IMR-90 (cell line): ENCODE data around the gene RYR1. TPM values are rescaled to one million over a fixed set of nuclear protein-coding genes. Genes with fewer than 3 reads are reported as not detected.

Experiments
- ATAC-seq: fragments of 200-7000 bp; cut with Tn5 transposase; 2 replicates; pipeline ENCODE4 v1.9.1; 2020; ENCODE audit warnings: low read depth, mild to moderate bottlenecking, moderate library complexity
- BruUV-seq: library from RNA; stranded (reverse); fragments of 400-500 nt; replicated peaks from 2 replicates; lab custom pipeline; 2021; lab: Mats Ljungman, UMichigan
- CTCF ChIA-PET: fragments of 300-600 bp; formaldehyde crosslinking; extraction: SDS; loops from one replicate; lab custom pipeline; 2021; ENCODE audit warnings: antibody characterized with exemption; lab: Yijun Ruan, JAX
- POLR2A ChIA-PET: fragments of 300-600 bp; sonication (Branson Sonifier 250); formaldehyde crosslinking; loops from one replicate; lab custom pipeline; 2022; ENCODE audit warnings: antibody characterized with exemption; ENCODE audit not compliant: unreplicated experiment; lab: Charles Lee
- DNase-seq: peaks from one replicate; pipeline ENCODE4 v3.0.0; 2013
- H2AFZ ChIP-seq: replicated peaks from 2 replicates; pipeline ENCODE3; 2013; ENCODE audit warnings: low read length, mild to moderate bottlenecking; ENCODE audit not compliant: poor library complexity
- H2AK5ac ChIP-seq: 2 replicates; pipeline ENCODE4 v1.6.1; 2013; ENCODE audit warnings: low read depth, low read length, inconsistent platforms
- H2AK9ac ChIP-seq: replicated peaks from 2 replicates; pipeline ENCODE3; 2013; ENCODE audit warnings: mild to moderate bottlenecking, low read depth, low read length, moderate library complexity; ENCODE audit not compliant: poor library complexity
- H2BK120ac ChIP-seq: 2 replicates; pipeline ENCODE4 v1.6.1; 2013; ENCODE audit warnings: low read depth, low read length, inconsistent platforms
- H2BK15ac ChIP-seq: 3 replicates; pipeline ENCODE4 v1.6.1; 2013; ENCODE audit warnings: low read depth, low read length, inconsistent platforms
- H2BK20ac ChIP-seq: 2 replicates; pipeline ENCODE4 v1.6.1; 2013; ENCODE audit warnings: low read depth, mild to moderate bottlenecking, inconsistent platforms, low read length, moderate library complexity
- H2BK5ac ChIP-seq: 2 replicates; pipeline ENCODE4 v1.6.1; 2013; ENCODE audit warnings: mild to moderate bottlenecking, low read depth, low read length, inconsistent platforms; ENCODE audit not compliant: poor library complexity, severe bottlenecking
- H3K14ac ChIP-seq: replicated peaks from 2 replicates; pipeline ENCODE4 v1.6.1; 2013; ENCODE audit warnings: low read depth, low read length, inconsistent platforms
- H3K18ac ChIP-seq: 2 replicates; pipeline ENCODE4 v1.6.1; 2013; ENCODE audit warnings: low read depth, low read length, control low read depth
- H3K23ac ChIP-seq: 2 replicates; pipeline ENCODE4 v1.6.1; 2013; ENCODE audit warnings: low read depth, low read length, inconsistent platforms
- H3K27ac ChIP-seq: 2 replicates; pipeline ENCODE4 v1.5.1; 2013; ENCODE audit warnings: mild to moderate bottlenecking, control low read depth, low read length; ENCODE audit not compliant: insufficient read depth
- H3K27me3 ChIP-seq: 2 replicates; pipeline ENCODE4 v1.6.1; 2013; ENCODE audit warnings: low read length; ENCODE audit not compliant: control insufficient read depth, insufficient read depth
- H3K36me3 ChIP-seq: 2 replicates; pipeline ENCODE4 v1.6.1; 2013; ENCODE audit warnings: low read length, mixed read lengths; ENCODE audit not compliant: control insufficient read depth, insufficient read depth
- H3K4ac ChIP-seq: 2 replicates; pipeline ENCODE4 v1.6.1; 2013; ENCODE audit warnings: low read depth, low read length, inconsistent platforms
- H3K4me1 ChIP-seq: 2 replicates; pipeline ENCODE4 v1.6.1; 2013; ENCODE audit warnings: low read length, mixed read lengths; ENCODE audit not compliant: control insufficient read depth, insufficient read depth
- H3K4me2 ChIP-seq: 2 replicates; pipeline ENCODE4 v1.6.1; 2013; ENCODE audit warnings: low read depth, mild to moderate bottlenecking, control low read depth, low read length, moderate library complexity
- H3K4me3 ChIP-seq: 2 replicates; pipeline ENCODE4 v1.5.1; 2013; ENCODE audit warnings: low read depth, mild to moderate bottlenecking, control low read depth, low read length, moderate library complexity; ENCODE audit not compliant: insufficient read depth
- H3K56ac ChIP-seq: 2 replicates; pipeline ENCODE4 v1.6.1; 2013; ENCODE audit warnings: low read length, inconsistent platforms; ENCODE audit not compliant: insufficient read depth; ENCODE audit errors: extremely low read depth
- H3K79me1 ChIP-seq, 2 experiments: 2 replicates each; pipeline ENCODE4 v1.6.1; 2013; ENCODE audit warnings: low read length in 2 of 2, inconsistent platforms in 1 of 2, low read depth in 1 of 2
- H3K9ac ChIP-seq: 2 replicates; pipeline ENCODE4 v1.6.1; 2013; ENCODE audit warnings: low read depth, low read length, control low read depth
- H3K9me1 ChIP-seq: 2 replicates; pipeline ENCODE4 v1.6.1; 2013; ENCODE audit warnings: low read length, inconsistent platforms; ENCODE audit not compliant: insufficient read depth
- H3K9me3 ChIP-seq: 2 replicates; pipeline ENCODE4 v1.6.1; 2013; ENCODE audit warnings: low read length; ENCODE audit not compliant: control insufficient read depth, insufficient read depth
- H4K20me1 ChIP-seq: 2 replicates; pipeline ENCODE4 v1.6.1; 2013; ENCODE audit warnings: low read length, inconsistent platforms; ENCODE audit not compliant: insufficient read depth
- H4K5ac ChIP-seq: 2 replicates; pipeline ENCODE4 v1.6.1; 2013; ENCODE audit warnings: mild to moderate bottlenecking, low read depth, low read length, control low read depth
- H4K8ac ChIP-seq, 2 experiments: 2 replicates each; pipeline ENCODE4 v1.6.1; 2013; ENCODE audit warnings: low read depth in 2 of 2, low read length in 2 of 2, control low read depth in 1 of 2, inconsistent platforms in 1 of 2
- H4K91ac ChIP-seq: 2 replicates; pipeline ENCODE4 v1.6.1; 2013; ENCODE audit warnings: low read depth, low read length, inconsistent platforms; ENCODE audit not compliant: insufficient read depth
- BHLHE40 ChIP-seq: fragments of 150-350 bp; IDR thresholded peaks from 2 replicates; pipeline ENCODE4 v1.6.1; 2016; ENCODE audit warnings: mild to moderate bottlenecking, low read depth, low read length
- CHD1 ChIP-seq: IDR thresholded peaks from 2 replicates; pipeline ENCODE4 v1.6.1; 2012; ENCODE audit warnings: low read depth, low read length, improper control_type of control experiment
- FOS ChIP-seq: fragments of 150-350 bp; IDR thresholded peaks from 2 replicates; pipeline ENCODE4 v1.6.1; 2016; ENCODE audit warnings: low read depth, low read length
- MAZ ChIP-seq: IDR thresholded peaks from 2 replicates; pipeline ENCODE4 v1.6.1; 2012; ENCODE audit warnings: low read depth, mild to moderate bottlenecking, low read length, improper control_type of control experiment, moderate library complexity, borderline replicate concordance
- MXI1 ChIP-seq: IDR thresholded peaks from 2 replicates; pipeline ENCODE4 v1.6.1; 2012; ENCODE audit warnings: low read depth, mild to moderate bottlenecking, low read length, moderate library complexity, borderline replicate concordance
- NFE2L2 ChIP-seq: fragments of 150-350 bp; IDR thresholded peaks from 2 replicates; pipeline ENCODE4 v1.6.1; 2016; ENCODE audit warnings: low read depth, mild to moderate bottlenecking, low read length
- RAD21 ChIP-seq: IDR thresholded peaks from 2 replicates; pipeline ENCODE4 v1.6.1; 2012; ENCODE audit warnings: low read length, improper control_type of control experiment
- RCOR1 ChIP-seq: IDR thresholded peaks from 2 replicates; pipeline ENCODE4 v1.6.1; 2012; ENCODE audit warnings: mild to moderate bottlenecking, low read length, improper control_type of control experiment; ENCODE audit not compliant: insufficient replicate concordance
- RFX5 ChIP-seq: IDR thresholded peaks from 2 replicates; pipeline ENCODE4 v1.8.0; 2012; ENCODE audit warnings: low read depth, mild to moderate bottlenecking, low read length, moderate library complexity
- WGBS, 2 experiments: methylation state at CpG; one replicate each; pipeline versions ENCODE4 v1.1.5 to v1.1.7; 2013; ENCODE audit warnings: missing lambda C conversion rate in 2 of 2; ENCODE audit not compliant: insufficient read length in 1 of 2; ENCODE audit errors: extremely low coverage in 2 of 2; 5-methylcytosine and 5-hydroxymethylcytosine counted together
- dilution Hi-C: fragments of 300-500 bp; cut with HindIII; formaldehyde crosslinking; loops from one replicate; pipeline ENCODE4 v1.14.3; 2018; ENCODE audit warnings: low sequenced_read_pairs; ENCODE audit not compliant: unreplicated experiment
- in situ Hi-C: fragments of 300-500 bp; cut with MboI; formaldehyde crosslinking; loops from 3 replicates; pipeline ENCODE4 v1.14.3; 2019; ENCODE audit warnings: low sequenced_read_pairs, inconsistent platforms, mixed read lengths
- intact Hi-C: fragments of 100-400 bp; cut with micrococcal nuclease; formaldehyde crosslinking; loops from 2 replicates; pipeline ENCODE4 v1.10.0; 2022
- polyA plus RNA-seq, 3 experiments: library from polyadenylated mRNA; depleted of rRNA; stranded (reverse); fragments of >200 nt; gene quantifications; 2 replicates each; pipeline ENCODE4 v1.2.3, GENCODE V29; 2012; ENCODE audit warnings: low replicate concordance in 1 of 3
- total RNA-seq: library from RNA; depleted of rRNA; stranded (reverse); fragments of >200 nt; gene quantifications from 2 replicates; pipeline ENCODE4 v1.2.3, GENCODE V29; 2012
- TF ChIP-seq, protein P1 (sequence below): conservative IDR thresholded peaks from 2 replicates; pipeline ENCODE4 v1.5.1; 2012; ENCODE audit warnings: mild to moderate bottlenecking, low read depth, low read length, improper control_type of control experiment

Gene RYR1
- total and polyA plus RNA-seq, 2 of the 4 experiments (the other 2 are of a cell fraction) = not detected

DNA sequence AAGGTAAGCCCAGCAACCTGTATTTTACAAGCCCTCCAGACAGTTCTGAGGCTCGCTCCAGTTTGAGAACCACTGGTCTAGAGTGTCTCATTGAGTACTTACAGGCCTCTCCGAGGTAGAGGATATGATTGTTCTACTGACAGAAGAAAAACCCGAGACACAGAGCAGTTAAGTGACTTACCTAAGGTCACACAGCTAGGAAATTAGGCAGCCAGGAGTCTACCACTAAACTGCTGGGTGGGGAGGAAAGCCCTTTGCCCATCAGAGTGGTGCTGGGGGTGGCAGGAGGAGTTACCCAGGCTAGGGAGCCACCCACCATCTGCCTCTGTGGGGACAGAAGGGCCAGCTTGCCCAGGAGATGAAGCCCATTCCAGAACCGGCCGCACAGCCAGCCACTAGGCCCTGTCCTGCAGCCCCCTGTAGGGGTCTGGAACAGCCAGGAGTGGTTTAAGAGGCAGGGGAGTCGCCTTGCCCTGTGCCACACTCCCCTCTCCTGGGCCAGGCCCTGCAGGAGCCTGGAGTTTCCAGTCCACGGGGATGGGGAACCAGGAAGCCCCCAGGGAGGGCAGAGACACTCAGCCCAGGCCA lies 8.2 kb upstream of the RYR1 start:
- WGBS, 2 experiments = 20% methylated on average over 2 of the region's 7 CpGs; no CpG with 5 or more reads in 1 of the 2 experiments
- Histone ChIP-seq H3K27me3 (peaks cover 36% of the 10 kb centered on the region), H2AFZ (no peak overlapping the region), H4K8ac (no peak overlapping the region), H2BK15ac (no peak overlapping the region), H3K27ac (no peak overlapping the region), H3K18ac (no peak overlapping the region), H2AK5ac (no peak overlapping the region), H3K36me3 (no peaks in the 10 kb centered on the region), H2BK120ac (no peak overlapping the region), H3K4me3 (no peak overlapping the region), H4K20me1 (no peaks in the 10 kb centered on the region), H3K23ac (no peak overlapping the region), H3K4me2 (no peak overlapping the region), H3K4ac (no peak overlapping the region), H3K79me1 (no peaks in the 10 kb centered on the region), H2BK5ac (no peak overlapping the region), H2BK20ac (no peak overlapping the region), H3K9me1 (no peaks in the 10 kb centered on the region), H3K56ac (no peak overlapping the region), H3K9ac (no peak overlapping the region), H4K5ac (no peak overlapping the region), H3K9me3 (no peaks in the 10 kb centered on the region), H2AK9ac (no peak overlapping the region), H3K4me1 (no peaks in the 10 kb centered on the region), H3K14ac (no peak overlapping the region), H4K91ac (no peak overlapping the region)
- BruUV-seq = no TSS peak
- ChIA-PET POLR2A (no interaction called here), CTCF (no interaction called here)
- dilution Hi-C loops (no loop called here), in situ Hi-C loops (no loop called here), intact Hi-C loops (no loop called here)
- DNase-seq (no peak), ATAC-seq (no peak)
- TF ChIP-seq, protein P1, sequence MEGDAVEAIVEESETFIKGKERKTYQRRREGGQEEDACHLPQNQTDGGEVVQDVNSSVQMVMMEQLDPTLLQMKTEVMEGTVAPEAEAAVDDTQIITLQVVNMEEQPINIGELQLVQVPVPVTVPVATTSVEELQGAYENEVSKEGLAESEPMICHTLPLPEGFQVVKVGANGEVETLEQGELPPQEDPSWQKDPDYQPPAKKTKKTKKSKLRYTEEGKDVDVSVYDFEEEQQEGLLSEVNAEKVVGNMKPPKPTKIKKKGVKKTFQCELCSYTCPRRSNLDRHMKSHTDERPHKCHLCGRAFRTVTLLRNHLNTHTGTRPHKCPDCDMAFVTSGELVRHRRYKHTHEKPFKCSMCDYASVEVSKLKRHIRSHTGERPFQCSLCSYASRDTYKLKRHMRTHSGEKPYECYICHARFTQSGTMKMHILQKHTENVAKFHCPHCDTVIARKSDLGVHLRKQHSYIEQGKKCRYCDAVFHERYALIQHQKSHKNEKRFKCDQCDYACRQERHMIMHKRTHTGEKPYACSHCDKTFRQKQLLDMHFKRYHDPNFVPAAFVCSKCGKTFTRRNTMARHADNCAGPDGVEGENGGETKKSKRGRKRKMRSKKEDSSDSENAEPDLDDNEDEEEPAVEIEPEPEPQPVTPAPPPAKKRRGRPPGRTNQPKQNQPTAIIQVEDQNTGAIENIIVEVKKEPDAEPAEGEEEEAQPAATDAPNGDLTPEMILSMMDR = no peak
- TF ChIP-seq RAD21 (no peak), MAZ (no peak), FOS (no peak), NFE2L2 (no peak), CHD1 (no peak), BHLHE40 (no peak), RFX5 (no peak), RCOR1 (no peak), MXI1 (no peak)
